ENCODE data around the gene MED13L.

The MED13L gene

DNA sequence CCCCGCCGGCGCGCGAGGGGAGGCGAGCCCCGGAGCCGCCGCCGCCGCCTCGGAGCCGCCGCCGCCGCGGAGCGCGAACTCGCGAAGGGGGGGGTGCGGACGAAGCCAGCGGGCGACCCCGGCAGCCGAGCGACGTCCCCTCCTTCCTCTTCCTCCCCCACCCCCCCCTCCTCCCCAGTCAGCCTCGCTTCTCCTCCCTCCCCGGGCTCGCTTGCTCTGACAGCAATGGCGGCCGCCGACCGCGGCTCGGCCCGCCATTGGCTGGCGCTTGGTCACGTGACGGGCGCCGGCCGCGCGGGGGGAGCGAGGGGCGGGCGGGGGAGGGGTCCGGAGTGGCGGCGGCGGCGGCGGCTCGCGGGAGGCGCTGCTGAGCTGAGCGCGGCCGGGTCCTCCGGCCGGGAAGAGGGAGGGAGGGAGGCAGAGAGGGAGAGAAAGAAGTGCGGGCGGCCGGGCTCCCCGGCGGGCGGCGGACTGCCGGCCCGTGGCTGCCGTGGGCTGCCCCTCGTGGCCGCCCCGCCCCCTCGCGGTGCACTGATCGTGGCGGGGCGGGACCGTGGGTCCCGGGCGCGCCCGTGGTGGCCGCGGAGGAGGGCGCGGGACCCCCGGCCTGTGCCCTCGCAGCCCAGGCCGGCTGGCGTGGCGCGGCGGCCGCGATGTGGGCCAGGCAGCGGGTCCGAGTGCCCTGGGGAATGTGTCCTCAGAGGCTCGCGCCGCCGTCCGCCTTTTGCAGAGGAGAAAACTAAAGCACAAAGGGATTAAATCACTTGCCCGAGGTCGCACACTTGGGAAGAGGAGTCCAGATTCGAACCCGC is at the start of gene MED13L:
Gene MED13L, minus strand, starts transcription at position 227 of the 812 bp plus-strand sequence. CDS start 562 bp downstream, outside the sequence.
- in situ Hi-C loops (cut with MboI; ENCODE audit: low sequenced_read_pairs), result no loop called here

DNA sequence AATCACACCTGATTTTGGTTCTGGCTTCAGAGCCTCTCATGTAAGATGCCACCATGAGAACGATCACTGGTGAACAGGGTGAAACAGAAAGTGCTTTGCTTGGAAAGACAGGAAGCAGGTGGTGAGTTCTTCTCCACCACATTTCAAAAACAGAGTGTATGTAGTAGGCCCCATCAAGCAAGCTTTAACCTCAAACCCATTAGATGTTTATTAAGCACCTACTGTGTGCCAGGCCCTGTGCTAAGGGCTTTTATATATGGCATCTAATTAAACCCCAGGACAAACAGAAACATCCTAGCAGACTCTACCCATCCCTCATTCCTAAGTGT is 47.8 kb upstream of the MED13L start:
- in situ Hi-C loops (cut with MboI; ENCODE audit: low sequenced_read_pairs), result no loop called here

DNA sequence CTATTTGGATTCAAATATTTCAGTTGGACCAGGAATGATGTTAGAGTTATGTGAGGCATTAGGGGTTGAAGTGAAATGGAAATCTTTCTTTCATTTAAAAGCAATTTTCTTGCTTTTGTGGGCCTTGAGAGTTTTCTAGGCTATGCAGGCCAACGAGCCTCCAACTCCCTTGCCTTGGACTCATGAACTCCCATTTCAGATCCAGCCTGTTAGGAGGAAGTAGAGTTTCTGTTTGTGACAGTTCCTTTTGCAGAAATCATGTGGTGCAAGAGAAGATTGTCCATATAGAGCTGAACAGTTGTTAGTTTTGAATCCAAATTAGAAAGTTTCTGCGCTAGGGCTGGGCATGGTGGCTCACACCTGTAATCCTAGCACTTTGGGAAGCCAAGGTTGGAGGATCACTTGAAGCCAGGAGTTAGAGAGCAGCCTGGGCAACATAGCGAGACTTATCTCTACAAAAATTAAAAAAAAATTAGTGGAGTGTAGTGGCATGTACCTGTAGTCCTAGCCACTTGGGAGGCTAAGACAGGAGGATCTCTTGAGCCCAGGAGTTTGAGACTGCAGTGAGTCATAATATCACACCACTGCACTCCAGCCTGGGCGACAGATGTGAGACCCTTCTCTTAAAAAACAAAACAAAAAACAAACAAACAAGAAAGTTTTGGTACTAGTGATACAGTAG is 47.3 kb upstream of the MED13L start:
- in situ Hi-C loops (cut with MboI; ENCODE audit: low sequenced_read_pairs), result no loop called here

DNA sequence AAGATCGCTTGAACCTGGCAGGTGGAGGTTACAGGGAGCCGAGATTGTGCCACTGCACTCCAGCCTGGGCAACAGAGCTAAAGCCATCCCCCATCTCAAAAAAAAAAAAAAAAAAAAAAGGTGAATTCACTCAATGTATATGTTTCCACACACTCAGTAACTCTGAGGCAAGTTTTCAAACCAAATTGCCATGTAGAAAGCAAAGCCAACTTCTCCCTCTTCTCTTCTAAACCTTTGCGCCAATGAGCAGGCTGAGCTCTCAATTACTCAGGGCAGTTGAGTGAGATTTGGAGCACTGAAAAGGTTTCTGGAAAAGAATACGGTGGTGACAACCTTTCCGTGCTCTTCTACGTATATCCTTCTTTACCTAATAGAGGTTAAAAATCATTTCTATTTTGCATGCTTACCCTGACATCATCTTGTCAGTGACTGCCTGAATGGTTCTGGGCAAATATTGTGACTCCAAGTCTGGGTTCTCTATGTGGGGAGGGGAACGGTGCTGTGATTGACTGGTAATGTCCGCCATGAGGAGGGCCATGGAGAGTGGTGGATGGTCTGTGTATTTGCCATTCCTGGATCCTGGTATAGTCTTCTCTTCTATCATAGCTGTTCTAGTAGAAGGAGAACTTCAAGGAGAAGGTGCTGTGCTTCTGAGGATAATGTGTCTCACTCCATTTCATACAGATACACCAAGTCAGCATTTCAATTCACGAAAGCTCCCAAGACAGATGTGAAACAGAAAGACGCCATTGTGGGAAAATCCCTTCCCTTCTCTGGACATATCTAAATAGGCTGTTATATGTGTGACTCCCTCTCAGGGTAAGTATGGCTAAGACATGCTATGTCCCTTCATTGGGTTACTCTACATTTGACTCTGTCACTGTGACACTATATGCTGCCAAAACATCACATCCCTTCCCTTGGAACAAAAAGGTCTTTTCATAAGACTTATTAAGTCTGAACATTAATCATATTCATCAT is 46.2 kb upstream of the MED13L start:
- in situ Hi-C loops (cut with MboI; ENCODE audit: low sequenced_read_pairs), result no loop called here

DNA sequence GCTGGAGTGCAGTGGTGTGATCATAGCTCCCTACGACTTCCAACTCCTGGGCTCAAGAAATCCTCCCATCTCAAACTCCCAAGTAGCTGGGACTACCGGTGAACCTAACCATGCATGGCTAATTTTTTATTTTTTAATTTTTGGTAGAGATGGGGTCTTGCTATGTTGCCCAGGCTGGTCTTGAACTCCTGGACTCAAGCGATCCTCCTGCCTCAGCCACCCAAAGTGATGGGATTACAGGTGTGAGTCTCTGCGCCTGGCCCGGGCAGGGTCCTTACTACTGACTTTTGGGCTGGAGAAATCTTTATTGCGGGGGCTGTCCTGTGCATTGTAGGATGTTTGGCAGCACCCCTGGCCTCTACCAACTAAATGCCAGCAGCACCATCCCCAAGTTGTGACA is 44.4 kb upstream of the MED13L start:
- in situ Hi-C loops (cut with MboI; ENCODE audit: low sequenced_read_pairs), result no loop called here

DNA sequence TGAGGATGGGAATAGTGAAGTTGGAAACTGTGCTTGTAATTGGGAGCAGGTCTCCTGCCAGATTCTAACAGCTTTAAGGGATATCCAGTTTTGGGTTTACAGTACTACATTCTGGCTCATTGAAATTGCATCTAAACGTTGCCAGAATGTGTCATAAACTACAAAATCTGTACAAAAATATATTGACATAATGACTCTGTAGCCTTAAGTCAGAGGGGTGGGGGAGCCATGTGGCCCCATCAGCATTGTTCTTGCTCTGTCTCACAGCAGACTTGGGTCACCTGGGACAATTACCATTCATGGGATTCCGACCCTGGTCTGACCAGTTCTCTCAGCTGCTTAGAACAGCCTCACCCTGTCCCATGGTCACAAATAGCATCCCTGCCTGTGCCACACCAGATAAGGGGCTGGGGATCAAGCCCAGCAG is 43.3 kb upstream of the MED13L start:
- in situ Hi-C loops (cut with MboI; ENCODE audit: low sequenced_read_pairs), result no loop called here

DNA sequence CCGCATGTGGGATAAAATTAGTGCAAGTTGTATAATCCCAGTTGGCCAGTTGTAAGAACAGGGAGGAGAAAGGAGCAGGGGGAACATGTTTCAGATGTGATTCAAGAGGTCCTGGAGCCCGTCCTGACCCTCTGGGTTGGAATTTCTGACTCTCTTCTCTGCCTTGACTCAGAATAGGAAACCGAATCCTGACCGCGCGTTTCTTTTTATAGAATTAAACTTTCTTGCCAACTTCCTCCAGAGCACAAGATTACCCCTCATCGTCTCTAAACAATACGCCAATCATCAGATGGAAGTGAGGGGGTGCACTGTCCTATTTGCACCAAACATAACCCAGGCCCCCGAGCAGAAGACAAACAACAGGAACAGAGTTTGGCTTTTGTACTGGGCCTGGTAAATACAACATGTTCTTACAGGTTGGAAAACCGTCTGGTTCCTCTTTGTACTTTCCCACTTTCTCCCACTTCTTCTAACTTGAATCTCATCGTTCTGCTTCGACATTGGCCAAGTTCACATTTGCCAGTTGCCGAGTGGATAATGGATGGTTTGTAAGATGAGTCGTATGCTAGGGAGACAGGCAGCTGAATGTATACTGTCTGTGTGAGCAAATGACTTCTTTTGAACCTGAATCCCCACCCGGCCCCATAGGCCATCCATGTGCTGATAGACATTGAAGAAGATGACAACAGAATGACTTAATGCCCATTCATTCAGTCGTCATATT is 42.6 kb upstream of the MED13L start:
- in situ Hi-C loops (cut with MboI; ENCODE audit: low sequenced_read_pairs), result no loop called here

DNA sequence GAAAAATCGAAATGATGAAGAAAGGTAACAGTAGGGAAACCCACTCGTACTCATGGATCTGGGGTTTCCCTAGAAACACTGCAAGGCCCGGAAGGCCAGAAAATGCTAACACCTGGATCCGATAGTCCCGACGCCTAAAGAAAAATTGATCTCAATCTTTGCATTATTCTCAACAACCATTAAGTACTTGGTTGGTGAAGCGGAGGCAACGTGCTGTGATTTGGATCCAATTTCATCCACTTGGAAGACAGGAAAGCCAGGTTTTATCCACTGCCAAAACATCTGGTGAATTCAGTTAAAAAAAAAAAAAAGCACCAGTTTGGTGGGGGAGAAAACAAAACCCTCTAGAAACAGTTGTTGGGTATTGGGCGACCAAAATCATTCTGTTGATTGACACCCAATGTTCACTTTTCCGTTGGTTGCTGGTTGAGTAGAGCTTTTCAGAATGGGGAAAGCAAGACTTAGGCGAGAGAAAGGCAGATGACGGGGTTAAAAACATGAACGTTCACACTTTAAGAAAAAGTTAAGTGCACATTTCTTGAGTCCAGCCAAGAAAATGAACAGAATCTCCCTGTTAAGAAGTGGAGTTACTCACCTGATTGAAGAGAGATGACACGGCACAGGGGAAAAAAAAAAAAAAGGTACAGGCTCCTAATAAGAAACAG is 41.9 kb upstream of the MED13L start:
- in situ Hi-C loops (cut with MboI; ENCODE audit: low sequenced_read_pairs), result no loop called here

DNA sequence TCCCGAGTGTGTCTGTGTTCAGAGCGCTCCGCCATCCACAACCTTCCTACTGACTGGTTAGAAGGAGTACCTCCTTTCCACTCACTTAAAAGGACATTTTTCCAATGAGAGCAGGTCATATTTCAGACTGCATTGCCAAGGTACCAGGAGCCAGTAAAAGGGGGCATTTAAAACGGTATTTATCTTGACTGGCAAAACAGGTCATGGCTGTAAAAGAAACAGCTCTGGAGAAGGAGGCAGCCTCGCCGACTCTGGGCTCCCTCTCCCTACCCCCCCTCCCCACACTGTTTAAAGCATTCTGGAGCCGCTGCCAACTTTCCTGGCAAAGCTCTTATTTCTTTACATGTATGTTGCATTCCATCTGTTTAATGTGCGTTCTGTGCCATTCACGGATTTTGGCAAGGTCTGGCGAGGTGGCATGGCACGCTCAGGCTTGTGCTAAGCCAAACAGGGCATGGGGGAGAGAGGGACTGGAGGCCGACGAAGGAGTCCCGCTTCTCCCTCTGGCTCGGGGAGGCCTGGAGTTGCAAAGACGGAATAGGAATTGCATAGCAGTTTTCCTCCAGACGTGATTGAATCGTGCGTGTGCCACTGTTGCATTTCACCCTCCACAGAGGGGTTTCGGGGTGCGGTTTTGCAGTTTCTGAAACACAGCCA is 41.2 kb upstream of the MED13L start:
- in situ Hi-C loops (cut with MboI; ENCODE audit: low sequenced_read_pairs), result no loop called here

DNA sequence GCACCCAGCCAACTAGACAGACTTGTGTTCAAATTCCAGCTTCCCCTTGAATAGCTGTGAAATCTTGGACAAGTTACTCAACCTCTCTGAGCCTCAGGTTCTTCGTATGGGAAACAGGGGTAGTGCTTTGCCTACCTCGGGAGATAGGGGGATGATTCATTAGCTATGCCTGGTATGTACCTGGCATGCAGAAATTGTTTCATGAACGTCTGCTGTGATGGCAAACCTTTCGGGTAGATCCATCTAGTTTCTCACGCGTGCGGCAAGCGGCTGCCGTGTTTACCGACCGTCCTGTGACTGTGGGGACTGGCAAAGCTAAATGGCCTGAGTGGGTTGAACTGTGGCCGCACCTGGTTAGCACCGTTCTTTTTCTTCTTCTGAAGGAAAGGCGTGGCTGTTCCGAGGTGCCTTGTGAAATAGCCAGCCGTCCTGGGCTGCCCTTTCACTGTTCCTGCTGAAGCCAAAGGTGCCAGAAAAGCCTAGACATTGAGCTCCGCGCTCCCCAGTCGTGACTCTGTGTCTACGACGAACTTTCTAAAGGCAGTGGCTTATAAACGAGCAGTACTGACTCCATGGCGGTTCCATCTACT is 40.6 kb upstream of the MED13L start:
- in situ Hi-C loops (cut with MboI; ENCODE audit: low sequenced_read_pairs), result no loop called here

DNA sequence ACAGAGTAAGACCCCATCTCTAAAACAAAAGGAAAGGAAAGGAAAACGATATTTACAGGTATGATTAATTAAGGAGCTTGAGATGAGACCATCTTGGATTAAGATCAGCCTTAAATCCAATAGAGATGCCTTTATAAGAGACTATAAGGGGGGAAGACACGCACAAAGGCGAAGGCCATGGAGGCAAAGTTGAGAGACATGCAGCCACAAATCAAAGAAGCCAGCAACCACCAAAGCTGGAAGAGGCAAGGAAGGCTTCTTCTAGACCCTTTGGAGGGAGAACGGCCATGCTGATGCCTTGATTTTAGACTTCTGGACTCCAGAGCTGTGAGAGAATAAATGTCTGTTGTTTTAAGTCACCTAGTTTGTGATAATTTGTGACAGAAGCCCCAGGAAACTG is 39.6 kb upstream of the MED13L start:
- in situ Hi-C loops (cut with MboI; ENCODE audit: low sequenced_read_pairs), result no loop called here

DNA sequence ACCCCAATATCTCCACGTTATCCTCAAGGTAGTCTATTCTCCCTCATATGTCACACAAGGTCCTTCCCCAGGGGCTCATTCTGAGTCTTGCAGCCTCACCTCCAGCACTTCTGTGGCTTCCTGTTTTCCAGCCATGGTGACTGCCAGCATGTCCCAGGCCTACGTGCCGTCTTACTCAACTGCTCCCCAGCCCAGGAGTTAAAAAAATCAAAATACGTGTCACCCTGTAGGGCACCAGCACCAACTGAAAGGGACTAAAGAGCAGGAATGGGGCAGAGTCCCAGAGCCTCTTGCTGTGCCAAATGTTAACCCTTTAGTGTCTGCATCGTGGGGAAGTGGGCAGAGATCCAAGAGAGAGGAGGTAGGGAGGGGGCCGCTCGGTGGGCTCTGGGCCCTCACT is 37.0 kb upstream of the MED13L start:
- in situ Hi-C loops (cut with MboI; ENCODE audit: low sequenced_read_pairs), result no loop called here

DNA sequence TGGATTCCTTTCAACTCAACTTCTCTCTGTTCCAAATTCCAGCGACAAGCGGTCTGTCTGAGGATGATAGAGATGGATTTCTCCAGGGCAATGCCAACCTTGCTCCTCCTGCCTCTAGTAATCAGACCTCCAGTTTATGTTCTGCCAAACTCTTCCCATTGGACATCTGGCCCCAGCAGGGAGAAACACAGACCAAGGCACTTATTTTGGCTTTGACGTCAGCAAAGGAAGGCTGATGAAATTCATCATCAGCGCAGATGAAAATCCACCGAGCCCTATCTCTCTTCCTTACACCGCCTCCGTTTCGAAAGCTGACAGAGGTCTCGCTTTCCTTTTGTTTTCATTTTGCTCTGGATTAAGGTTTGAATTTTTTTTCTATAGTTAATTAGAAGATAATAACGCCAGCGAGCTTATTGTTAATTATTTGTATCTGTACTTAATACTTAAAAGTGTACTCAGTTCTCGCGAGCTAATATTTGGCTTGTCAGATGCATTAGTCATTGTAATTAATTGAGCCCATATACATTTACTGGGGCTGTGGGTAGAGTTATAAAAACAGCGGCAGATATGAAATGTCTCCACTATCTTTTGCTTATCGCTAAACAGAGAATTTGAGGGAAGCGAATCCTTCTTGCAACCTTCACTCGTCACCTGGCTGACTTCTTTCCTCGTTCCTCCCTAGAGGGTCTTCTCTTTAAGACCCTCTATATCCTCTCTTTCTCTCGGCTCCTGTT is 35.9 kb upstream of the MED13L start:
- in situ Hi-C loops (cut with MboI; ENCODE audit: low sequenced_read_pairs), result no loop called here

DNA sequence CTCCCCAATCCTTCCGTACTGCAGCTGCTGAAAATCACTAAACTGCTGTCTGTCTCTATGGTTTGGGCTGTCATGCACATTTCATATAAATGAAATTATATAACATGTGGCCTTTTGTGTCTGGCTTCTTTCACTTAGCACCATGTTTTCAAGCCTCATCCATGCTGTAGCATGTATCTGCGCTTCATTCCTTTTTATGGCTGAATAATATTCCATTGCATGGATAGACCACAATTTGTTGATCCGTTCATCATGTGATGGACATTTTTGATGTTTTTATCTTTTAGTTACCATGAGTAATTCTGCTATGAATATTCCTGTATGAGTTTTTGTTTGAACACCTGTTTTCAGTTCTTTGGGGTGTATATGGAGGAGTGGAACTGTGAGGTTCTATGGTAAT is 32.6 kb upstream of the MED13L start:
- in situ Hi-C loops (cut with MboI; ENCODE audit: low sequenced_read_pairs), result no loop called here

DNA sequence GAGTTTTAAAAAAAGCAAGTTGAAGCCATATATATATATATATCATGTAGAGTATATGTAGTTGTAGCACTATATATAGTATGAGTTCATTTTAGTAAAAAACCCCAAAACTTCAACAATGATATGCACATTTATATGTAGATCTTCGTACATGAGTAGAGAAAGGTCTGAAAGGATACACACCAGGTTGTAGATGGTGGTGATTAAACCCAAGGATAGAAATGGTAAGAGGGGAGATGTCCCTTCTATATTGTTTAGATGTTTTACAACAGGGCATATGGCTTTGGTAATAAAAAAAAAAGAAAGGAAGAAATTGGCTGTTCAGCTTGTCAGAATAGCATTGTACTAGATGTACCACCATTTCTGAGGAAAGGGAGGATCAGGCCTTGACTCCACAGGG is 31.9 kb upstream of the MED13L start:
- in situ Hi-C loops (cut with MboI; ENCODE audit: low sequenced_read_pairs), result no loop called here

DNA sequence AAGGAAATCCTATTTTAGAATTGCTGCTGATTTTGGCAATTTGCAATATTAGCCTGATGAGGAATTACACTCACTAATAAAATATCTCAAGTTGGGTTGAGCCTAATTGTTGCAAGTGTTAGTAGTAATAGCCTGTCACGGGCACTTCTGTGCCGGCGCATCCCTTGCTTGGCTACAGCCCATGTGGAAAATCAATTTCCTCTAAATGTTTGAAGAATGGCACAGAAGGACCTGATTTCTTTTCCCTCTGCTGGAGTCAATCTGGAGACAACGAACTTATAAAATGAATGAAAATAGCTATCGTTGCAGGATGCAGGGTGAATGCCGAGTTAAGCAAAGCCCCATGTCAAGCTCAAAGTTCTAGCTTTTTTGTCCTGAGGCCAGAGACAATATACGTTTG is 31.2 kb upstream of the MED13L start:
- in situ Hi-C loops (cut with MboI; ENCODE audit: low sequenced_read_pairs), result no loop called here

DNA sequence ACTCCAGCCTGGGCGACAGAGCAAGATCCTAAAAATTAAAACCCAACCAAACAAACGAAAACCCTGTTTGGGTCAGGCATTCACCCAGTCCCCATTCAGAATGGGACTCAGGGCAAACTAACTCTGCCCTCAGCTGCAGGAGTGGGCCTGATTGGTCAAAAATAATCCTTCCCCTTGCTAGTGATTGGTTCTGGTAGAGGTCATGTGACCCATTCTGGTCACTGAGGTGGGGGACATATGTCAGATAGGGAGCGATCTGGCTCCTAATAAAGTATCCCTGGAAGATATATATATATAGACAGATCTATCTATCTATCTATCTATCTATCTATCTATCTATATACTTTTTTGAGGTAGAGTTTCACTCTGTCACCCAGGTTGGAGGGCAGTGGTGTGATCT is 29.5 kb upstream of the MED13L start:
- in situ Hi-C loops (cut with MboI; ENCODE audit: low sequenced_read_pairs), result no loop called here

DNA sequence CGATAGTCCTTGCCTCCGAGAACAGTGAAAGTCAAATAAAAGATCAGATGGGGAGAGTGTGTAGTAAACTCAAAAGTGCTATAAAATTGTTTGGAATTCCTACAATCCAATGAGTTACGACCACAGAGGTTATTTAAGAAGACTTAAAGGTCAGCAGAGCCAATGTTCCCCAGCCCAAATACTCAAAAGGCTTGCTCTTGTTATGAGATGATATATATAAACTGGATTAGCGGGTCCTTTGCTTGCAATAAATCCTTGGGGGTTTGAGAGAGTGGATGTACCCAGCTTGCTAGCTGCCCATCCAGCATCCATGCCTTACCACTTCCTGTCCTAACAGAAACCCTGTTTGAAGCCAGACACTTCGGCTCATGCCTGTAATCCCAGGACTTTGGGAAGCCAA is 29.0 kb upstream of the MED13L start:
- in situ Hi-C loops (cut with MboI; ENCODE audit: low sequenced_read_pairs), result no loop called here

DNA sequence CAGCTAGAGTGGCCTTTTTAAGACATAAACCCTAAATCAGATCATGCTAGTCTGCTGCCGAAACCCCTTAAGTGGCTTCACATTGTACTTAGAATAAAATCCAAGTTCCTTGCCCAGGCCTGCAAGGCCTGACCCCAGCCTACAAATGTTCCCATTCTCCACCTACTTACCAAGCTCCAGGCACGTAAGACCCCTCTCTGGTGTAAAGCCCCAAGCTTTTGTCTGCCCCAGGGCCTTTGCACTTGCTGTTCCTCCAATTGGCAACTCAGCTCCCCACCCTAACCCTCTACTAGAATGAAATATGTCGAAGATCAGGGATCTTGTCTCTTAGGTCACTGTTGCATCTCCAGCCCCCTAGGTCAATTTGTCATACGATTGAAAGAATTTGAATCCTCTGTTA is 27.1 kb upstream of the MED13L start:
- in situ Hi-C loops (cut with MboI; ENCODE audit: low sequenced_read_pairs), result no loop called here
